MM.1S (cell line): ENCODE data around the gene PSMG3.

ENCODE experiments used
- DNase-seq: peaks from one replicate; pipeline ENCODE4 v3.0.0-alpha.2; 2015
- H2AFZ ChIP-seq: fragments of 300-600 bp; sonication (generic); 2 replicates; pipeline ENCODE4 v1.6.0; 2016; ENCODE audit warnings: antibody characterized with exemption, low read length
- H3F3A ChIP-seq: fragments of 300-600 bp; sonication (generic); 2 replicates; pipeline ENCODE4 v1.6.1; 2016; ENCODE audit warnings: mild to moderate bottlenecking, antibody characterized with exemption, low read length, moderate library complexity, mixed read lengths; ENCODE audit not compliant: insufficient read depth
- H3K27ac ChIP-seq: fragments of 300-600 bp; sonication (generic); 2 replicates; pipeline ENCODE4 v1.5.1; 2016; ENCODE audit warnings: mild to moderate bottlenecking, low read length
- H3K27me3 ChIP-seq: fragments of 300-600 bp; sonication (generic); replicated peaks from 2 replicates; pipeline ENCODE4 v1.6.0; 2016; ENCODE audit warnings: low read length; ENCODE audit not compliant: insufficient read depth
- H3K36me3 ChIP-seq: fragments of 300-600 bp; sonication (generic); replicated peaks from 2 replicates; pipeline ENCODE4 v1.6.1; 2016; ENCODE audit warnings: mild to moderate bottlenecking, low read length, mixed read lengths; ENCODE audit not compliant: insufficient read depth
- H3K4me1 ChIP-seq: fragments of 300-600 bp; sonication (generic); 2 replicates; pipeline ENCODE4 v1.6.1; 2016; ENCODE audit warnings: low read length, mixed read lengths
- H3K4me2 ChIP-seq: fragments of 300-600 bp; sonication (generic); 2 replicates; pipeline ENCODE4 v1.6.0; 2016; ENCODE audit warnings: low read depth, low read length
- H3K4me3 ChIP-seq: fragments of 300-600 bp; sonication (generic); 2 replicates; pipeline ENCODE4 v1.5.1; 2016; ENCODE audit warnings: low read length, mixed read lengths
- H3K79me2 ChIP-seq: fragments of 300-600 bp; sonication (generic); 2 replicates; pipeline ENCODE4 v1.6.1; 2016; ENCODE audit warnings: mixed run types, low read length, mixed read lengths
- H3K9ac ChIP-seq: fragments of 300-600 bp; sonication (generic); 2 replicates; pipeline ENCODE4 v1.6.1; 2016; ENCODE audit warnings: low read length, mixed read lengths
- H3K9me2 ChIP-seq: fragments of 300-600 bp; sonication (generic); replicated peaks from 2 replicates; pipeline ENCODE4 v1.6.1; 2016; ENCODE audit warnings: mild to moderate bottlenecking, low read length, mixed read lengths; ENCODE audit not compliant: insufficient read depth
- H3K9me3 ChIP-seq: fragments of 300-600 bp; sonication (generic); replicated peaks from 2 replicates; pipeline ENCODE4 v1.6.1; 2016; ENCODE audit warnings: mild to moderate bottlenecking, low read length, mixed read lengths; ENCODE audit not compliant: insufficient read depth
- H4K20me1 ChIP-seq: fragments of 300-600 bp; sonication (generic); 2 replicates; pipeline ENCODE4 v1.6.1; 2016; ENCODE audit warnings: mild to moderate bottlenecking, low read length, moderate library complexity, mixed read lengths; ENCODE audit not compliant: insufficient read depth
- EZH2 ChIP-seq: fragments of 300-600 bp; sonication (generic); optimal IDR thresholded peaks from 2 replicates; pipeline ENCODE3; 2017; ENCODE audit warnings: low read depth, mild to moderate bottlenecking, antibody characterized with exemption, low read length, mixed read lengths
- EZH2phosphoT487 ChIP-seq: fragments of 300-600 bp; sonication (generic); IDR thresholded peaks from 2 replicates; pipeline ENCODE4 v1.6.1; 2018; ENCODE audit warnings: antibody characterized with exemption, low read length
- TF ChIP-seq, protein P1 (sequence below): fragments of 300-600 bp; sonication (generic); IDR thresholded peaks from 2 replicates; pipeline ENCODE4 v1.5.1; 2016; ENCODE audit warnings: antibody characterized with exemption, low read length, mixed read lengths

The PSMG3 gene

DNA sequence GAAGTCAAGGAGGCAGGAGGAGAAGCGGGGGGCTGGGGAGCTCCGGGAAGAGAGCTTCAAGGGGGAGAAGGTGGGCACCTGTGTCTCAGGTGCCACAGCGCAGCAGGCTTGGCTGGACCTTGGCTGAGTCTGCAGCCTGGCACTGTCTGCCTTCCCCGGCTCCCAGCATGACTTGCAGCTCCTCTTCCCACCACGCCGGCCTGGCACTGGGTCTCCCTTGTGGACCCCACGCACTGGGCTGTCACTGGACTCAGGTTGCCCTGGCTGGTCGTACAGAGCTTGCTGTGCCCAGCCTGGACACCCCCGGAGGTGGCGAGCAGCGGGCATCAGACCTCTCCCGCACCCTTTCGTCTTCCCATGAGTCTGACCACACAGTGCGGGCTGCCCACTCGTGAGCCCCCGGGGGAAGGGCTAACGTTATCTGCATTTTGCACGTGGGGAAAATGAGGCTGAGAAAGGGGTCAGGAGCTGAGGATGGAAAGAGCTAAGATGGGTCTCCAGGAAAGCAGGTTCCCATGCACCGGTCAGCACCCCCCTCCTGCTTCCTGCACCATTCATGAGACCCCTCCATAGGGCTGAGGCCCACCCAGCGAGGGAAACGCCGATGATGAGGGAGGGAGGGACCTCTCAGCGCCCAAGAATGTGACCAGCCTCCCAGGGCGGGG, 40.3 kb upstream of the PSMG3 start:
- TF ChIP-seq, protein P1, sequence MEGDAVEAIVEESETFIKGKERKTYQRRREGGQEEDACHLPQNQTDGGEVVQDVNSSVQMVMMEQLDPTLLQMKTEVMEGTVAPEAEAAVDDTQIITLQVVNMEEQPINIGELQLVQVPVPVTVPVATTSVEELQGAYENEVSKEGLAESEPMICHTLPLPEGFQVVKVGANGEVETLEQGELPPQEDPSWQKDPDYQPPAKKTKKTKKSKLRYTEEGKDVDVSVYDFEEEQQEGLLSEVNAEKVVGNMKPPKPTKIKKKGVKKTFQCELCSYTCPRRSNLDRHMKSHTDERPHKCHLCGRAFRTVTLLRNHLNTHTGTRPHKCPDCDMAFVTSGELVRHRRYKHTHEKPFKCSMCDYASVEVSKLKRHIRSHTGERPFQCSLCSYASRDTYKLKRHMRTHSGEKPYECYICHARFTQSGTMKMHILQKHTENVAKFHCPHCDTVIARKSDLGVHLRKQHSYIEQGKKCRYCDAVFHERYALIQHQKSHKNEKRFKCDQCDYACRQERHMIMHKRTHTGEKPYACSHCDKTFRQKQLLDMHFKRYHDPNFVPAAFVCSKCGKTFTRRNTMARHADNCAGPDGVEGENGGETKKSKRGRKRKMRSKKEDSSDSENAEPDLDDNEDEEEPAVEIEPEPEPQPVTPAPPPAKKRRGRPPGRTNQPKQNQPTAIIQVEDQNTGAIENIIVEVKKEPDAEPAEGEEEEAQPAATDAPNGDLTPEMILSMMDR, result no peak
- no peak for TF ChIP-seq EZH2
- TF ChIP-seq EZH2phosphoT487, result no peak
- Histone ChIP-seq H3K79me2 (no peaks in the 10 kb centered on the region), H3K27ac (no peak overlapping the region), H3K4me2 (no peak overlapping the region), H2AFZ (no peak overlapping the region), H4K20me1 (no peaks in the 10 kb centered on the region), H3K9me3 (no peaks in the 10 kb centered on the region), H3K9ac (no peak overlapping the region), H3K36me3 (no peaks in the 10 kb centered on the region), H3F3A (no peaks in the 10 kb centered on the region), H3K4me1 (no peaks in the 10 kb centered on the region), H3K4me3 (no peak overlapping the region), H3K27me3 (peaks cover 83% of the 10 kb centered on the region), H3K9me2 (no peaks in the 10 kb centered on the region)
- no peak for DNase-seq

- Histone ChIP-seq H3K4me3 (no peak overlapping the region), H3K27me3 (peaks cover 83% of the 10 kb centered on the region), H3K4me2 (no peak overlapping the region)
Observed at GRCh38 chr7:1609023-1609422, 39.2 kb upstream of the PSMG3 start.

DNA sequence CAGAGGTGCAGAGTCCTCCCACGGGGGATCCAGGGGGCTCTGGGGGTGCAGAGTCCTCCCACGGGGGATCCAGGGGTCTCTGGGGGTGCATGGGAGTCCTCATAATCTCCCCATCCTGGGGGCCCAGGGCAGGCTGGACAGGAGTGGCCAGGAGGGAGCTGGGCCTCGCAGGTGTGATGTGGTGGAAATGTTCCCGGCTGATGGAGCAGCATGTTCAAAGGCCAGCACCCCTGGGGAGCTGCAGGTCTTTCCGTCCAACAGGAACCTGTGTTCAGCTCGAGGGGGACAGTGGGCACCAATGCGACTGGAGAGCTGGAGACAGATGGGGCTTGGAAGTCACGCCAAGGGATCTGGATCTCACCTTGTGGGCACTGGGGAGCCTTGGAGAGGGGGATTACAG, 38.5 kb upstream of the PSMG3 start:
- no peaks in the 10 kb centered on the region for H3K4me1 ChIP-seq

More at GRCh38 chr7:1609023-1609422, 39.2 kb upstream of the PSMG3 start:
- Histone ChIP-seq H3K9ac (no peak overlapping the region), H3K36me3 (no peaks in the 10 kb centered on the region), H3K9me3 (no peaks in the 10 kb centered on the region), H4K20me1 (no peaks in the 10 kb centered on the region), H3K4me1 (no peaks in the 10 kb centered on the region), H2AFZ (no peak overlapping the region), H3F3A (no peaks in the 10 kb centered on the region), H3K79me2 (no peaks in the 10 kb centered on the region), H3K9me2 (no peaks in the 10 kb centered on the region), H3K27ac (no peak overlapping the region)
- no peak for DNase-seq
- TF ChIP-seq EZH2phosphoT487, result no peak
- no peak for TF ChIP-seq EZH2
- TF ChIP-seq, protein P1, result no peak

More for the DNA sequence above, 38.5 kb upstream of the PSMG3 start:
- H3K27ac ChIP-seq, result no peak overlapping the region
- no peak overlapping the region for H3K4me3 ChIP-seq
- H2AFZ ChIP-seq, result no peak overlapping the region
- no peak overlapping the region for H3K9ac ChIP-seq
- TF ChIP-seq, protein P1, result no peak
- no peak for TF ChIP-seq EZH2
- TF ChIP-seq EZH2phosphoT487, result no peak
- H3K79me2 ChIP-seq, result no peaks in the 10 kb centered on the region
- H3K27me3 ChIP-seq, result peaks cover 86% of the 10 kb centered on the region
- no peak overlapping the region for H3K4me2 ChIP-seq
- DNase-seq, result no peak
- H3K36me3 ChIP-seq, result no peaks in the 10 kb centered on the region
- no peaks in the 10 kb centered on the region for H3K9me2 ChIP-seq
- no peaks in the 10 kb centered on the region for H3F3A ChIP-seq
- H3K9me3 ChIP-seq, result no peaks in the 10 kb centered on the region
- no peaks in the 10 kb centered on the region for H4K20me1 ChIP-seq
